Duodenal mucosa (tissue), 2 donors: ENCODE measurements around the gene C2orf72.
A peak's percentile ranks its signal among the peaks of the same experiment; 100 is the strongest.

Experiments
- H3K27ac ChIP-seq: one replicate; pipeline ENCODE4 v1.7.0; 2013; ENCODE audit warnings: low read depth, low read length
- H3K27me3 ChIP-seq, 2 donors: one replicate each; pipeline ENCODE4 v1.7.0; 2013; ENCODE audit warnings: low read length in 2 of 2, control low read depth in 1 of 2; ENCODE audit not compliant: insufficient read depth in 2 of 2, control insufficient read depth in 1 of 2
- H3K36me3 ChIP-seq, 2 donors: one replicate each; pipeline ENCODE4 v1.7.0; 2013; ENCODE audit warnings: low read length in 2 of 2, control low read depth in 1 of 2; ENCODE audit not compliant: insufficient read depth in 2 of 2, control insufficient read depth in 1 of 2
- H3K4me1 ChIP-seq, 2 donors: one replicate each; pipeline ENCODE4 v1.7.0; 2013; ENCODE audit warnings: low read length in 2 of 2, control low read depth in 1 of 2; ENCODE audit not compliant: insufficient read depth in 2 of 2, control insufficient read depth in 1 of 2
- H3K4me3 ChIP-seq, 2 donors: one replicate each; pipeline ENCODE4 v1.7.0; 2013; ENCODE audit warnings: low read length in 2 of 2, low read depth in 1 of 2
- H3K9ac ChIP-seq, 2 donors: one replicate each; pipeline ENCODE4 v1.7.0; 2013; ENCODE audit warnings: low read length in 2 of 2, low read depth in 1 of 2
- H3K9me3 ChIP-seq, 2 donors: one replicate each; pipeline ENCODE4 v1.7.0; 2013; ENCODE audit warnings: low read length in 2 of 2, control low read depth in 1 of 2; ENCODE audit not compliant: control insufficient read depth in 1 of 2

Gene C2orf72

GRCh38 chr2:231051116-231051515, 13.8 kb downstream of the C2orf72 start:
- Histone ChIP-seq H3K9me3 (no peaks in the 10 kb centered on the region), H3K27me3 (no peaks in the 10 kb centered on the region), H3K4me1 (peaks cover 34 to 38% of the 10 kb centered on the region in 2 donors), H3K27ac (no peak overlapping the region), H3K9ac (peak overlapping the region in 1 of 2 donors; percentile 6), H3K4me3 (peak overlapping the region in 1 of 2 donors; percentile 26), H3K36me3 (peaks cover 0 to 11% of the 10 kb centered on the region in 2 donors)

GRCh38 chr2:231052494-231053451, 15.4 kb downstream of the C2orf72 start:
- H3K27ac ChIP-seq = no peak overlapping the region
- no peaks in the 10 kb centered on the region for H3K27me3 ChIP-seq
- H3K4me3 ChIP-seq = peak overlapping the region; percentile 76 to 78
- peak overlapping the region in 1 of 2 donors; percentile 39 for H3K9ac ChIP-seq
- H3K36me3 ChIP-seq = peaks cover 0 to under 1% of the 10 kb centered on the region in 2 donors
- H3K9me3 ChIP-seq = no peaks in the 10 kb centered on the region
- peaks cover 38 to 42% of the 10 kb centered on the region in 2 donors for H3K4me1 ChIP-seq

DNA sequence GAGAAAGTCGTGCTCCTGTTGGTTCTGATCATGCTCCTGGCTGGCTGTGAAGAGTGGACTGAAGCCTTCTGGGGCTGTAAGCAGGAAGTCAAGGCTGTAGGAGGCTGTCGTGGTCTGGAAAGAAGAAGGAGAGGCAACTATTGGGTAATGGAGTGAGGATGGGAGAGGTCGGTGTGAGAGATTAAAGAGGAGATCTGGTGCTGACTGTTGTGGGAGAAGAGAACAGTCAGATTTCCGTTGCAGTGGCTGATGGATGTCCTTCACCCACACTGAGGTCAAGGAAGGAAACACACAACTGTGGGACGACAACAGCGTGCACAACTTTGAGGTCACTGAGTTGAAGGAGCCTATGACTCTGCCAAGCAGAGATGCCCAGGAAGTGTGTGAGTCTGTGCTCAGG, 16.5 kb downstream of the C2orf72 start:
- H3K27ac ChIP-seq = no peak overlapping the region
- no peak overlapping the region for H3K4me3 ChIP-seq
- H3K27me3 ChIP-seq = no peaks in the 10 kb centered on the region
- H3K9me3 ChIP-seq = no peaks in the 10 kb centered on the region
- no peak overlapping the region for H3K9ac ChIP-seq
- no peaks in the 10 kb centered on the region for H3K36me3 ChIP-seq
- peaks cover 46 to 49% of the 10 kb centered on the region in 2 donors for H3K4me1 ChIP-seq

DNA sequence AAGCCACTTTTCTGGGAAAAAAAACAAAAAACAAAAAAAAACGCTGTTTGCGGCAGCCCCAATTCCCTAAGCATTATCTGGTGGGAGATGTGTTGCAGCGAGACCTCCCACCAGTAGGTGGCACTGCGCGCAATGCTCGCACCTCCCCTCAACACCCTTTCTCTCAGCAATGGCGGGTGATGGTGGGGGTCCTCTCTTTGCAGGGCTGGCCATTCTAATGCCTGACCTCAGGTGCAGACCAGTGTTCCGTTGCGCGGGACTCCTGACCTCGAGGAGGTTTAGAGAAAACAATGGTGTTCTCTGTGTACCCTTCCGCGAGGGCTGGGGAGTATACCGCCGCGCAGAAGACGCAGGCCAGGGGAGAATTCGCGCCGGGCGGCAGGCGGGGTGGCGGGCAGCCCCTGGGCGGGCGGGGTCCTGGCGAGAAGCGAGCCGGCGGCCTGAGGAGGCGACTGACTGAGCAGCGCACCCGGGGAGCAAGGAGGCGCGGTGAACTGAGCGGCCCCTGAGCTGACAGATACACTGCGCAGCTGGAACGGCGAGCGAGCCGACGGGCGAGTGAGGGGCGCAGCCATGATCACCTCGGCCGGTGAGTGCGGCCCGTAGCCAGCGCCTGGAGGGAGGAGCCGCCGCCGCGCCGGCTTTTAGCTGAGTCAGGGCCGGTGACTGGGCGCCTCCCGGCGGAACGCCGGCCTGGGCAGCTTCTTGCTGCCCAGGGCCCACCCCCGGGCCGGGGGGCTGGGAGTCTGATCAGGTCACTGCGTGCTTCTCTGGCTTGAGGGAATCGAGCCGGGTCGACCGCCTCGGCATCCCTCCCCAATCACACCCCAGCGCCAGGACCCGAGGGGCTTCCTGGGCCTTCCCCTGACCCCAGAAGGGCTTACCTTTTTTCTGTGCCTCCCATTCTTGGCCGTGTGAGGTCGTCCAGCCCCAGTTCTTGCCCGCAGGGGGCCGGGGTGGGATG, 19.4 kb downstream of the C2orf72 start, which contains the start of gene PSMD1:
PSMD1 (plus strand) TSS at position 415 of the 964 bp plus-strand sequence; CDS start at position 574, 159 bp downstream.
- Histone ChIP-seq H3K4me3 (peak within 1 kb of the TSS; percentile 94 to 97), H3K4me1 (peaks cover 32 to 41% of the 10 kb centered on the region in 2 donors), H3K27me3 (no peaks in the 10 kb centered on the region), H3K36me3 (peaks cover 0 to 6% of the 10 kb centered on the region in 2 donors), H3K9me3 (no peaks in the 10 kb centered on the region), H3K27ac (peak within 1 kb of the TSS; percentile 85), H3K9ac (peak within 1 kb of the TSS; percentile 81 to 94)

DNA sequence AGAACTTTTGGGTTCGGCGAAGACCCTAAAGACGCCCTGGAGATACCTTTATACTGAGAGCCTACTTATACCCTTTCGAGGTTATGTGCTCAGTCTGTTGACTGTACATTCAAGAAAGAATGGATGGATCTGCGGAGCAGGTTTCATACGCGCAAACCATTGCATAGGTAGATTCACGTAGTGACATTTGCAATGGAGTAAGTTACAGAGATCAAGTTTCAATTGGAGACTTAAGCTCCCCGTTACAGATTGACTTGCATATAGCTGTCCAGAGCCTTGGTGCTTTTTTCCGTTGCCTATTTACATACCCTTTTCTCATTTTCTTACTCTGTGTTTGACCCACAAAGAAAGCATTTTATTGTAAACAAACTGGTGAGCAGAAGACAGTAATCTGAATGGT, 20.3 kb downstream of the C2orf72 start:
- Histone ChIP-seq H3K4me3 (peak overlapping the region; percentile 94 to 97), H3K9ac (peak overlapping the region; percentile 81 to 94), H3K36me3 (peaks cover 1 to 8% of the 10 kb centered on the region in 2 donors), H3K27ac (no peak overlapping the region), H3K27me3 (no peaks in the 10 kb centered on the region), H3K4me1 (peaks cover 27 to 33% of the 10 kb centered on the region in 2 donors), H3K9me3 (no peaks in the 10 kb centered on the region)

DNA sequence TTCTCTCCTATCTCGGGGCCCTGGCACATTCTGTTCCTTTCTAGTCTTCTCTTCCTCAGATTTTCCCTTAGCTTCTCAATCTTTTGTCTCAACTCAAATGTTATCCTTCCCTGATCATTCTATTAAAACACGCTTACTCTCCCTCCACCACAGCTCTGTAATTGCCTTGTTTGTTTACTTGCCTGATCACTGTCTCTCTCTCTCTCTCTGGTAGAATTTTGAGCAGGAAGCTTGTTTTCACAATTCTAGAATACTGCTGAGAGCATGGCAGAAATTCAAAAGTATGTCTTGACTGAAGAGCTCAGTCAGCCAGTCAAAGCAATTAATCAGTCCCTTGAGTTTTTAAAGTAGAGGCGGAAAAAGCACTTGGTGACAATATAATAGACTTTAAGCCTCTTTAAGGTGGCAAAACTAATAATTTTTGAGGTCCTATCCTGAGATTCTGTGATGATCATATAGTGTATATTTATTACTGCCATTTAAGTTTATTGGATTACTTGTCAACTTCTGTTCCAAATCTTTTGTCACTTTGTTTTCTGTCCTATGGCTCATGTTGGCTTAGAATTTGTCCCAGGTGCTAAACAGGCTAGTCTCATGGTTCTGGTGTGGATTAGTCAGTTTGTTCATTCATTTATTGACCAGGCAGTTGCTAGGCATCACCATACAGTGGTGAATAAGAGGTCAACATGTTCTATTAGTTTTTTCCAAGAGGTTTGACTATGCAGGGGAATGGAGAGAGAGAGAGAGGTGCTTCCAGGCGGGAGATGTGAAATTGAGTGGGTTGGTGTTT, 21.6 kb downstream of the C2orf72 start:
- peaks cover 6 to 21% of the 10 kb centered on the region in 2 donors for H3K36me3 ChIP-seq
- H3K27me3 ChIP-seq = no peaks in the 10 kb centered on the region
- H3K4me1 ChIP-seq = peaks cover 22 to 32% of the 10 kb centered on the region in 2 donors
- no peak overlapping the region for H3K27ac ChIP-seq
- H3K4me3 ChIP-seq = peak overlapping the region; percentile 94 to 97
- no peaks in the 10 kb centered on the region for H3K9me3 ChIP-seq
- peak overlapping the region in 1 of 2 donors; percentile 14 for H3K9ac ChIP-seq

DNA sequence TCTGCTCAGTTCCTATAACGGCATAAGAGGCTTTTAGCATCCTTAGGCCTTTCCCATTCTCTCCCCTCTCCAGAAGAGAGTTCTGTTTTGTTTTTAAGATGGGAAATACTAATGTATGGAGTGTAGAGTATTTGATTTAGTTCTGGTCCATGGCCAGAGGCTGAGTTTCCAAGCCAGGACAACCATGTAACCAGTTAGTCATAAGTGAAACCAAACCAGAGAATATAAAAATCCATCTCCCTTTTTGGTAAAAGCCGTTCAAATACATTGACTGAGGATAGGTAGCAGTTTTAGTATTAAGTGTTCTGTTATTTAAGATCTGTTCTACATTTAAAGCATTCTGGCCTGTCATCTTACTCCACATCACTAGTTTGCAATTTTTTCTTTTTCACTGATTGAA, 22.4 kb downstream of the C2orf72 start:
- Histone ChIP-seq H3K4me1 (peaks cover 22 to 32% of the 10 kb centered on the region in 2 donors), H3K36me3 (peaks cover 10 to 29% of the 10 kb centered on the region in 2 donors), H3K4me3 (peak overlapping the region in 1 of 2 donors; percentile 8), H3K27ac (no peak overlapping the region), H3K27me3 (no peaks in the 10 kb centered on the region), H3K9me3 (no peaks in the 10 kb centered on the region), H3K9ac (no peak overlapping the region)

DNA sequence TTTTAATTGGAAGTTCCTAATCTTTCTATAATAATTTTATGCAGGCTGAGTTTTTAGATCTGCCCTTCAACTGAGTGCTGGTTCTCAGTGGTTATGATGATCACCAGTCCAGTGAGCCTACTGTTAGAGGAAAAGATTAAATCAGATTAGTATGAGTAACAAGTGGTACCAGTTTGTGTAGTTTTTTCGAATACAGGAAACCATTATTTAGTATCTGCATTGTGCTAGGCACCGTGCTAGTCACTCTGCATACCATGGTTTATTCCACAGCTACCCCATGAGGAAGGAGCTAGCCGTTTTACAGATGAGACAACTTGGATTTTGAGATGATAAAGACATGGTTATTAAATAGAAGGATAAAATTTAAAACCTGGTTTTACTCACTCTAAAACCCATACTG, 25.5 kb downstream of the C2orf72 start:
- H3K9me3 ChIP-seq = no peaks in the 10 kb centered on the region
- H3K4me1 ChIP-seq = peaks cover 18 to 28% of the 10 kb centered on the region in 2 donors
- H3K36me3 ChIP-seq = peaks cover 24 to 54% of the 10 kb centered on the region in 2 donors
- no peaks in the 10 kb centered on the region for H3K27me3 ChIP-seq
- no peak overlapping the region for H3K4me3 ChIP-seq
- no peak overlapping the region for H3K9ac ChIP-seq
- no peak overlapping the region for H3K27ac ChIP-seq

- Histone ChIP-seq H3K4me3 (no peak overlapping the region), H3K9me3 (no peaks in the 10 kb centered on the region), H3K9ac (no peak overlapping the region), H3K27ac (no peak overlapping the region), H3K27me3 (no peaks in the 10 kb centered on the region), H3K36me3 (peaks cover 29 to 60% of the 10 kb centered on the region in 2 donors), H3K4me1 (peaks cover 16 to 28% of the 10 kb centered on the region in 2 donors)
These were observed 26.0 kb downstream of the C2orf72 start for GRCh38 chr2:231063347-231063746.
